Central memory CD4-positive, alpha-beta T cell (primary cell): ENCODE results near the gene RNASE2.
"Not testable (repeated sequence)": the region's sequence is repeated elsewhere in the genome, so short reads cannot be mapped to it uniquely, and the experiment has no call there.

Source experiments
- DNase-seq: peaks from one replicate; pipeline ENCODE4 v3.0.0; 2022

The RNASE2 gene

DNA sequence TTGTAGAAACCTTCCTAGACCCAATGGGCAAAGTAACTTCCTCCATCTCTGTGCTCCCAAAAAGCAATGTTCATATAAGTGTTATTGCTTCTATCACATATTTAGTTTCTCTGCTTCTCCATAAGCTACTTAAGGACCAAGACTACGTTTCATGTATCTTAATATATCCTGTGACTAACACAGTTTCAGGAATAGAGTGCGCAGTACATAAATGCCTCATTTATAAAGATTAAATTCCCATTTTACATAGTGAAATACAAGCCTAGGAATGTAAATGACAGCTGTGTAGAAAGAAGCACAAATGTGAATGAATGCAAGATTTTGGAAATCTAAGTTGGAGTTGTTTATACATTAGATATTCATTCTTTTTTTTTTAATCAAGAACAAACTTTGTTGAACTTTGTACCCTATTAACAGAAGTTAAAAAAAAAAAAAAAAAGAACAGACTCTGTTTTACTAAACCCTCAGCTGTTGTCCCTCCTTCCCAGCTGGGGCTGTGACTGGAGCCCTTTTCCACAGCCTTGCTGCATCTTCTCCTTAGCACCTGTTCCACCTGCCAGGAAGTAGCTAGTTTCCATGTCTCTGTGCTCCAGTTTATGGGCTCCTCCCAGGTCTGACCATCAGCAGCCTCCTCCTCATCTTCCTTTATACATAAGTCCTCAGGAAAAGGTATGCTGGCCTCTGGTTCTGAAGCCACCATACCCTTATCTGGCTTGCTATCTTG, 27.5 kb downstream of the RNASE2 start:
- no peak for DNase-seq

DNA sequence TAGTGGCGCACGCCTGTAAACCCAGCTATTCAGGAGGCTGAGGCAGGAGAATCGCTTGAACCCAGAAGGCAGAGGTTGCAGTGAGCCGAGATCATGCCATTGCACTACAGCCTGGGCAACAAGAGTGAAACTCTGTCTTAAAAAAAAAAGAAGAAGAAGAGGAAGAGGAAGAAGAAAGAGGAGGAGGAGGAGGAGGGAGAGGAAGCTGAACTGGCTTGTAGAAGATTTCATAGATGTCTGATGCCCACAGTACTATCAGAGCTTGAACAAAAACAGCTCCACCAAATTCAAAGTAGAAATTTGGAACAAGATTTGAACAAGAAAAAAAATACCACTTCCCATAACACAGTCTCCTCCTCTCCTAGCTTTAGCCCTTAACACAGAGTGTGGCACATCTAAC, 30.4 kb downstream of the RNASE2 start:
- not testable (repeated sequence) for DNase-seq

DNA sequence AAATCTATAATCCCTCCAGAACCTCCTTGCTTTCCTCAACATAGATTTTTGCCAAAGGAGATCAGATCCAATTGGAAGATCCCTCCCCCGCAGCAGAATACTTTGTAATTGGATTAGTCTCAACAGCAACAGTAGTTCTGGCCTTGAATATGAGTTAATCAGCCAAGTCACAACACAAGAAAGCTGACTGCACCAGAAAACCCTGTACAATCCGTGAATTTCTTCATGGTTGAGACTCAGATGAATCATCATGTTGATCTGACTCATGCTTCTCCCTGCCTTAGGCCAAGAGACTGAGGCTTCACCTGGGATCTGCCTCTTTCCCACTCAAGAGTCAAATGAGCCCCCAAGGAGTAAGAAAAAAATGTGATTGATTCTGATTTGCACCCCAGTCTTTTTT, 31.5 kb downstream of the RNASE2 start:
- DNase-seq: no peak

DNA sequence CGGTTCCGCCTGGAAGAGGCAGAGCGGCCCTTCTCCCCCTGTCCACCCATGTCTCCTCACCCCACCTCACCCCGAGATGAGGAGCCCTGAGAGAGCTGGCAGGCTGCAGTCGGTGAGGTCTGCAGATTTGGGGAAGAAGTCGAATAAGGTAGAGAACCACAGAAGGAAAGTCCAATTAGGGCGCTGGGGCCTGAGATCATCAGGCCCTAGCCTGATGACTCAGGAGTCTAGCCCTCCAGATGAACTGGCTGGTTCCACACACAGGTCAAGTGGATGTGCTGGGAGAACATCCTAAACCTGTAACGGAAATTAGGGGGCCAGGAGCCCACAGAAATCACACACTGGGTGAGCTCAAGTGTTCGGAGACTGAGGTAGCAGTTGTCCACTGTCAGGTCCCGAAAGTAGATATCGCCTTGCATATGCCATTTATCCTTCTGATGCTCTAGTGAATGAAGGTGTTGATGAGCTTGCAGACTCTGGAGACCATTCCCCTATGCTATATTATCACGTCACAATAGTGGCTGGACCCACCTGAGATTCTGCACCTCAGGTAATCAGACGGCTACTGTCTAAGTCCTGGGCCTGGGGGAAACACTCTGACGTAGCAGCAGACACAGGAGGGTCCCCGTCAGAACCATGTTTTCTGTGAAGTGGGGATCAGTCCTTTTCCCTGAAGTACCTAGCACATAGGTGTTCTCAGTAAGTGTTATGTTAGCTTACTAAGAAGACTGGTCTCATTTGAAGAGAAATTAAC, 33.6 kb downstream of the RNASE2 start:
- DNase-seq: no peak

DNA sequence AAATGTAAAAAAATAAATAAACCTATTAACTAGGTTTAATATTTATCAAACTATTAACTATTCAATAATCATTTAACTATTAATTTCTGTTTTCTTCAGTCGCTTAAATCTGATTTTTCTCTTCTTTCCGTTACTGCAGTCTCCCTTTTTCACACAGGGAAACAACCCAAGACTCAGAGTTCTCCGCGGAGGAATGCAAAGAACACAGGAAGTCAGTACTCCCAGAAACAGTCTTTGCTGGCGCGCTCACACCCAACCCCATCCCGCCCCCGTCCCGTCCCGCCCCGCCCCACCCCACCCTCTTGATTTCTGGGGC, 34.1 kb downstream of the RNASE2 start:
- no peak for DNase-seq

DNA sequence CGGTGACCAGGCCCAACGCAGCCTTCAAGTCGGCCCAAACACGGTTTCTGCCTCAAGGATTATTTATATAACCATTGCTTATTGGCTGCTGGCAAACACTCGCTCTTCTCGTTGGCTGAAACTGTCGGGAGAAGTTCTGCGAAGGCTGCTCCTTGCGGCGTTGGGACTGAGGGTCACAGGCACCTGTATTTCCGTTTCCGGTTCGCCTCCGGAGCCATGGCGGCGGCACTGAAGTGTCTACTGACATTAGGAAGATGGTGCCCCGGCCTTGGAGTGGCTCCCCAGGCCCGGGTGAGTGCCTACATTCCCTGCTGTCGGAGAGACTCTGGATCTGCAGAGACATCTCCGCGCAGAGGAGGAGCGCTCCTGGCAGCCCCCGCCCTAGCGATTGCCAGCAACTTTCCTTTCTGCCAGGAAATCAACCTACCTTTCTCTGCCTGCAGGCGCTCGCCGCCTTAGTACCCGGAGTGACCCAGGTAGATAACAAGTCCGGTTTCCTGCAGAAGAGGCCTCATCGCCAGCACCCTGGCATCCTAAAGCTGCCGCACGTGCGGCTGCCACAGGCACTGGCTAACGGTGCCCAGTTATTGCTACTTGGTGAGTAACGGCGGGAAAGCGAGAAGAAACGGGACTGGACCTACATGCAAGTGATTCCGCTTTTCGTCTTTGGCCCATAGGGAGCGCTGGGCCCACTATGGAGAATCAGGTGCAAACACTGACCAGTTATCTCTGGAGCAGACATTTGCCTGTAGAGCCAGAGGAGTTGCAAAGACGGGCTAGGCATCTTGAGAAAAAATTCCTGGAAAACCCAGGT, 34.7 kb downstream of the RNASE2 start, which contains the start of gene METTL17:
Gene METTL17, plus strand, starts transcription at position 194 of the 814 bp plus-strand sequence. Its CDS starts 23 bp downstream, at position 217.
- DNase-seq: peak; percentile 83

DNA sequence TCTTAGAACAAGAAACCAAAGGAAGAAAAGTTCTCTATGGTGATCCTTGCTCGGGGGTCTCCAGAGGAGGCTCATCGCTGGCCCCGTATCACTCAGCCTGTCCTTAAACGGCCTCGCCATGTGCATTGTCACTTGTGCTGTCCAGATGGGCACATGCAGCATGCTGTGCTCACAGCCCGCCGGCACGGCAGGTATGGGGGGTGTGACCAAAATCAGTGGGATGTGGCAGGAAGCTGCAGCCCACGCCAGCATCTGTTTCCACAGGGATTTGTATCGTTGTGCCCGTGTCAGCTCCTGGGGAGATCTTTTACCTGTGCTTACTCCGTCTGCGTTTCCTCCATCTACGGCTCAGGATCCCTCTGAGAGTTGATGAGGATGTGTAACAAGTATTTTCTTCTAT, 41.2 kb downstream of the RNASE2 start:
- DNase-seq: no peak

DNA sequence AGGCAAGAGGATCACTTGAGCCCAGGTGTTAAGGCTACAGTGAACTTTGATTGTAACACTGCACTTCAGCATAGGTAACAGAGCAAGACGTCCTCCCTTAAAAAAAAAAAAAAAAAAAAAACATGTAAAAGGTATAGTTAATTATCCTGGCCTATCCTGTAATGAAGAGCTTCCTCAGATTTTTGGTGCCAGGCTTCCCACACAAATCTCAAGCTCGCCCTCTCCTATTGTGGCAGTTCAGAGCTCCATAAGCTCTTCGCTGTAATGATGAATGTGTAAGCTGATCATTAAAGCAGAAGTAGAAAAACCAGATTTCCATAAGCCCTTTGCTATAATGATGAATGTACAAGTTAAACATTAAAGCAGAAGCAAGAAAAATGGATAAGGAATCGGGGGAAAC, 41.8 kb downstream of the RNASE2 start:
- no peak for DNase-seq

DNA sequence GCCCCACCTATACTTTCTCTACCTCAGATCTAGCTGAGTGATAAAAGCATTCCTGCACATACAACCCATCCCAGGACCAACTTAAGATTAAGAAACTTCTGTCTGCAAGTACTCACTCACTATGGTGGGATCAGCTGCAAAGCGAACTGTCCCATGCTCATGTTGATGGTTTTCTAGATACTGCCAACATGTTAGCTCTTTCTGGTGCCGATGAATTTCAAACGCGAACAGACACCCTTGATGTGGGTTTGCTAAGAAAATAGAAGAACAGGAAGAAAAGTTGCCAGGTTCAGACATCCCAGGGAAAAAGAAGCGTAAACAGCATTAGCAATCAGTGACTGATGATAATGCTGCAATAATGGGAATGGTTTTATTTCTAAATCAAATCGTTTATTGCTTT, 42.3 kb downstream of the RNASE2 start:
- DNase-seq: no peak

DNA sequence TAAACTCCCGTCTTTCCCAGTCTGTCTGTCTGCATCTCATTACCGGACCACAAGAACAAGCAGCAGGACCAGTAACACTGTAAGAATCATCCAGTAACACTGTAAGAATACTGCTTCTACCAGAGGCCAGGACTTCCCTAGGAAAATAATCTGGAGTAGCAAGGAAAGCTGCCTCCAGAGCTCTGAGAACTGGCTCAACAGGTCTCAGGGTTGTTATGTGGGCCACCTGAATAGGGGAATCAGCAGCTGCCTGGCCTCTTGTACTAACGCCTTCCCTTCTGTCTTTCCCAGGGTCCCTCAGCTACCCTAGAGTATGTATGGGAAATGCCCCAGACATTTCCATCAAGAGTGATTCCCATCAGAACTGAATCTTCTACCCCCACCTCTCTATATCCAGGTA, 42.9 kb downstream of the RNASE2 start:
- DNase-seq: no peak

DNA sequence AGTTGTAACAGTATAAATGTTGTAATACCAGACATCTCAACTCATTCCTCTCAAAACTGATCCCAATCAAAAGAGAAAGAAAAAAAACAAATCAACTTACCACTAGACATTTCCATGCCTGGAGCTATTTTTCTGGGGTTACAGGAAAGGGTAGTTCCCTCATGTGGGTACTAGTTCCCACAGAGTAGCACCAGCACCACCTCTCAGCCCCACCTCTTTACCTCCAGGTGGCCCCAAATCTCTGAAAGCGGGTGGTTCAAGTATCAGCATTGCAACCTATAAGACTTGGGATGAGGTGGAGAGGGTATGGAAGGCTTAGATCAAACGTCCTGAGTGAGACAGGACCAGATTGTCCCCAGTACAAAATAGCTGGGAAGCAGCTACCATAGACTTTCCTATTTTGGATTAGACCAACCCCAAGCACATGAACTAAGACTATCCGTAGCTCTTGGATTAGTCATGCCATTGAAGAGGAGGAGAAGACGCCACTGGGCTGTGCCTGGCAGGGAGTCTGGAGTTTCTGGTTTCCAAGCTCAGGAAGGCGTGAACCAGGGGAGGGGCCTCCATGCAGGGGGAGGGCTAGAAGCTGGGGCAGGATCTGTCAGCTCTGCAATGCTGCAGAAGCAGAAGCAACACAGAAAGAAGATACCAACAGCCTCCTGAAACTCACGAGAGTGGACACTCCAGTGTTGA, 43.5 kb downstream of the RNASE2 start, which contains the start of gene SLC39A2:
Gene SLC39A2, plus strand, starts transcription at position 620 of the 693 bp plus-strand sequence. CDS start 154 bp downstream, outside the sequence.
- DNase-seq: no peak

DNA sequence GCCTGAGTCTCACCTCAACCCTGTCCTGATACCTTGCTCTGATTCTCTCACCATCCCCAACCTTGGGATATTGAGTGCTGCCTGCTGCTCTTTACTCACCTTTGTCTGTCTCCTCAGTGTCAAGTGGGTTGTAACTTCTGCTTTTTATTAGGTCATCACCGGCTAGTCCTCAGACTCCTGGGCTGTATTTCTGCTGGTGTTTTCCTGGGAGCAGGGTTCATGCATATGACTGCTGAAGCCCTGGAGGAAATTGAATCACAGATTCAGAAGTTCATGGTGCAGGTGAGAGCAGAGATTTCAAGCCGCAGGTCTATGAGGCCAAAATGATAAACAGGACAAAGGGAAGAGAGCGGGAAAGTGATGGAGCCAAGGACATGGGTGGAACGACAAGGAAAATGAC, 44.3 kb downstream of the RNASE2 start:
- DNase-seq: no peak

DNA sequence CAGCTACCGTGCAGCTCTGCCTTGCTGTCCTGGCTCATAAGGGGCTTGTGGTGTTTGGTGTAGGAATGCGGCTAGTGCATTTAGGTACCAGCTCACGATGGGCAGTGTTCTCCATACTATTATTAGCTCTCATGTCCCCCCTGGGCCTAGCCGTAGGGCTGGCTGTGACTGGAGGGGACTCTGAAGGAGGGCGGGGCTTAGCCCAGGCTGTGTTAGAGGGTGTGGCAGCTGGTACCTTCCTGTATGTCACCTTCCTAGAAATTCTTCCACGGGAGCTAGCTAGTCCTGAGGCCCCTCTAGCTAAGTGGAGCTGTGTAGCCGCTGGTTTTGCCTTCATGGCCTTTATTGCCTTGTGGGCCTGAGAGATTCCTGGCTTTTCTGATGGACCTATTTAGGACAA, 45.9 kb downstream of the RNASE2 start:
- DNase-seq: no peak

DNA sequence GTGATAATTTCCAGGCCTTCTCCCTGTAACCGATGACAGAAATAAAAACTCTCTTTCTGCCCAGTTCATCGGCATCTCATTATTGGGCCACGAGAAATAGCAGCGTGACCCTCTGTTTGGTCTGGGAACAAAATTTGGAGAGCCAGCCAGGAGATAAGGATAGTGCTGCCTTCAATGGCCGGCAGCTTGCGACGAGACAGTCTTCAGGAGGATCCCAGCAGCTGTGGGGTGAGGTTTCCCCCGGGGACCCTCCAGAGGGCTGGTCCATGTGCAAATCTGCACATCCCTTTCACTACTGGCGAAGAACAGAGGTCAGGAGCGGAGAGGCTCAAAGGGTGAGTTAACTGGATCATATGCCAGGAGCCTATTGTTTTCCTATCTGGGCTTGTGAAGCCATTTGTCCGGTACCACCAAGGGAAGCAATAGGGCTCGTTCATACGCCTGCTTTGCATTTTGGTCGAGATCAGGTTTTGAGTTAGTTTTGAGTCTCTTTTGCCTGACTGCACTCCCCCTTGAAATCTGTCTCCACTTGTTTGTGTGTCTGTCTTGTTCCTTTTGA, 48.6 kb downstream of the RNASE2 start:
- no peak for DNase-seq
